ENCODE data around the gene PPP3R1. TPM values are rescaled to one million over a fixed set of nuclear protein-coding genes. Genes with fewer than 3 reads are reported as not detected.

PPP3R1 gene
- total RNA-seq, 3 donors from 2014 or later = 45.9 to 54.0 (median 53.4) TPM

- H3K36me3 ChIP-seq (ENCODE audit: low read depth) = no peaks in the 10 kb centered on the region
- intact Hi-C loops (cut with DNase I, micrococcal nuclease) = loop anchor here in 1 of 2 donors (10.0 kb wide), 1 partner anchor 55 kb away; no protein-coding TSS in a partner anchor
- no peak overlapping the region for H3K4me3 ChIP-seq
- peaks cover 3% of the 10 kb centered on the region for H3K4me1 ChIP-seq (ENCODE audit: low read depth)
- no peak for DNase-seq
- TF ChIP-seq, protein P1, sequence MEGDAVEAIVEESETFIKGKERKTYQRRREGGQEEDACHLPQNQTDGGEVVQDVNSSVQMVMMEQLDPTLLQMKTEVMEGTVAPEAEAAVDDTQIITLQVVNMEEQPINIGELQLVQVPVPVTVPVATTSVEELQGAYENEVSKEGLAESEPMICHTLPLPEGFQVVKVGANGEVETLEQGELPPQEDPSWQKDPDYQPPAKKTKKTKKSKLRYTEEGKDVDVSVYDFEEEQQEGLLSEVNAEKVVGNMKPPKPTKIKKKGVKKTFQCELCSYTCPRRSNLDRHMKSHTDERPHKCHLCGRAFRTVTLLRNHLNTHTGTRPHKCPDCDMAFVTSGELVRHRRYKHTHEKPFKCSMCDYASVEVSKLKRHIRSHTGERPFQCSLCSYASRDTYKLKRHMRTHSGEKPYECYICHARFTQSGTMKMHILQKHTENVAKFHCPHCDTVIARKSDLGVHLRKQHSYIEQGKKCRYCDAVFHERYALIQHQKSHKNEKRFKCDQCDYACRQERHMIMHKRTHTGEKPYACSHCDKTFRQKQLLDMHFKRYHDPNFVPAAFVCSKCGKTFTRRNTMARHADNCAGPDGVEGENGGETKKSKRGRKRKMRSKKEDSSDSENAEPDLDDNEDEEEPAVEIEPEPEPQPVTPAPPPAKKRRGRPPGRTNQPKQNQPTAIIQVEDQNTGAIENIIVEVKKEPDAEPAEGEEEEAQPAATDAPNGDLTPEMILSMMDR (IDR thresholded peaks at IDR 0.05) = no peak
- H3K9me3 ChIP-seq = no peaks in the 10 kb centered on the region
- no peak for ATAC-seq
Measured at GRCh38 chr2:68189991-68190784, 62.1 kb downstream of the PPP3R1 start.

DNA sequence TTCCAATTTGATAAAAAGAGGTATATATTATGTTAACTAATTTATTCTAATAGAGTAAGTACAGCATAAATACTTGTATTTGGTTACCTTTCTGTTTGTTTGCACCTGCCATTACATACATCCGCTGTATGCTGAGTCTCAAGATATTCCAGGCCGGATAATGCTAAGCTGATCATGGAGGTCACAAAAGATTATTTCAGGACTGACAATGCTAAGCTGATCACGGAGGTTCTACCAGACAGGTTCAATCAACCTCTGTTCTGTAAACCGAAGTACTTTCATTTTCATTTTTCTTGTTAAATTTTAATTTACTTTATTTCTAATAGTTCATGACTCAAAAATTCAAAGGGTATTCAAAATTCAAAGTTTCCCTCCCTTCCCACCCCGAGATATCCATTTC is 63.5 kb downstream of the PPP3R1 start:
- ATAC-seq (no peak), DNase-seq (no peak)
- intact Hi-C loops (cut with DNase I, micrococcal nuclease) = no loop called here
- TF ChIP-seq, protein P1 (IDR thresholded peaks at IDR 0.05) = no peak
- Histone ChIP-seq H3K9me3 (no peaks in the 10 kb centered on the region), H3K36me3 (ENCODE audit: low read depth) (no peaks in the 10 kb centered on the region), H3K4me1 (ENCODE audit: low read depth) (peaks cover 3% of the 10 kb centered on the region), H3K4me3 (no peak overlapping the region)

DNA sequence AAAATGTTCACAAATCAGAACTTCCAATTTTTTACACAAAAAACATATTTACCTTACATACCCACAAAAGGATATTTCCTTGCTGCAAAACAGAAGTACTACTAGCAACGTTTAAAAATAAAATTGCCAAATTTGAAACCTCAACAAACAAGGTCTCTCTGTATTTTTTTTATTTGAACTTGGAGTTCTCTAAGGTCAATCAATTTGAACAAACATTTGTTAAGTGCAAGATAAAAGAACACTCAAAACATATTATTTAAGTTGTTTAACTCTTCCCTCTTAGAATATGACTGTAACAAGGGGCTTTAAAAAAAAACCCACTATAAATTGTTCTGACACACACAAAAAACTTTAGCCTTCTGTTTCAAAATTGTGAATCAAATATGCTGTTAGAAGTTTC is 65.0 kb downstream of the PPP3R1 start:
- H3K36me3 ChIP-seq (ENCODE audit: low read depth) = no peaks in the 10 kb centered on the region

GRCh38 chr2:68185541-68186164 is 66.7 kb downstream of the PPP3R1 start:
- H3K4me3 ChIP-seq = no peak overlapping the region
- TF ChIP-seq, protein P1 (IDR thresholded peaks at IDR 0.05) = no peak
- no peaks in the 10 kb centered on the region for H3K36me3 ChIP-seq (ENCODE audit: low read depth)
- intact Hi-C loops (cut with DNase I, micrococcal nuclease) = no loop called here
- no peaks in the 10 kb centered on the region for H3K9me3 ChIP-seq
- peak in 2 of 3 donors; percentile 35 to 52 for DNase-seq
- peak; percentile 53 for ATAC-seq
- H3K4me1 ChIP-seq (ENCODE audit: low read depth) = no peaks in the 10 kb centered on the region

More for the DNA sequence above, 65.0 kb downstream of the PPP3R1 start:
- DNase-seq (no peak), ATAC-seq (no peak)
- intact Hi-C loops (cut with DNase I, micrococcal nuclease) = no loop called here
- Histone ChIP-seq H3K4me1 (ENCODE audit: low read depth) (peaks cover 3% of the 10 kb centered on the region), H3K9me3 (no peaks in the 10 kb centered on the region), H3K4me3 (no peak overlapping the region)
- TF ChIP-seq, protein P1 (IDR thresholded peaks at IDR 0.05) = no peak

GRCh38 chr2:68182902-68183301 is 69.4 kb downstream of the PPP3R1 start:
- Histone ChIP-seq H3K36me3 (ENCODE audit: low read depth) (no peaks in the 10 kb centered on the region), H3K9me3 (no peaks in the 10 kb centered on the region), H3K4me3 (no peak overlapping the region), H3K4me1 (ENCODE audit: low read depth) (no peaks in the 10 kb centered on the region)
- TF ChIP-seq, protein P1 (IDR thresholded peaks at IDR 0.05) = no peak
- ATAC-seq (no peak), DNase-seq (no peak)
- intact Hi-C loops (cut with DNase I, micrococcal nuclease) = no loop called here

Data from mucosa of descending colon (tissue), 3 donors.